CD4-positive, alpha-beta T cell treated with Interleukin-1 beta for 1 hour (primary cell): ENCODE data around the gene PRSS50.
"Not testable (repeated sequence)": the region's sequence is repeated elsewhere in the genome, so short reads cannot be mapped to it uniquely, and the experiment has no call there.

Source experiments
- DNase-seq, 2 donors: peaks; one replicate each; pipeline ENCODE4 v3.0.0-alpha.2; 2020 to 2022

PRSS50 gene

GRCh38 chr3:46708401-46709156, 9.1 kb downstream of the PRSS50 start:
- no peak for DNase-seq

DNA sequence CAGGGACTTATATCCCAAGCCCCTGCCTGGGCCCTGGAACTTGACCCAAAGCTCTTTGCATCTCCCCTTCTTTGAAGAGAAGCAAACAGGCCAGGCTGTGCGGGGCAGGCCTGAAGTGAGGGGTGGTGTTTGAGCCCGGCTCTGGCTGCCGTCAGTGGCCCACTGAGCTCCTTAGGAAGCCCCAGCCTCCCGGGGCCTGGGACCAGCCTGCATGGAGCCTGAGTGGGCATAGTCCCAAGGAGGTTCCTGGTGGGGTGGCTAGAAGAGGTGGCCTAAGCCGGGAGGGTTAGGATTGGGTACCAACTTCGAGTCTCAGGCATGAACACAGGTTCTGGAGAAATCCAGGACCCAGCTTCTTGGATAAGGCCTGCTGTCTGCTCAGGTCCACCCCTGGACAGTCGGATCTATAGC, 10.1 kb downstream of the PRSS50 start:
- no peak for DNase-seq

GRCh38 chr3:46706771-46707582, 10.7 kb downstream of the PRSS50 start:
- no peak for DNase-seq

- no peak for DNase-seq
Measured at GRCh38 chr3:46705751-46706552, 11.7 kb downstream of the PRSS50 start.

DNA sequence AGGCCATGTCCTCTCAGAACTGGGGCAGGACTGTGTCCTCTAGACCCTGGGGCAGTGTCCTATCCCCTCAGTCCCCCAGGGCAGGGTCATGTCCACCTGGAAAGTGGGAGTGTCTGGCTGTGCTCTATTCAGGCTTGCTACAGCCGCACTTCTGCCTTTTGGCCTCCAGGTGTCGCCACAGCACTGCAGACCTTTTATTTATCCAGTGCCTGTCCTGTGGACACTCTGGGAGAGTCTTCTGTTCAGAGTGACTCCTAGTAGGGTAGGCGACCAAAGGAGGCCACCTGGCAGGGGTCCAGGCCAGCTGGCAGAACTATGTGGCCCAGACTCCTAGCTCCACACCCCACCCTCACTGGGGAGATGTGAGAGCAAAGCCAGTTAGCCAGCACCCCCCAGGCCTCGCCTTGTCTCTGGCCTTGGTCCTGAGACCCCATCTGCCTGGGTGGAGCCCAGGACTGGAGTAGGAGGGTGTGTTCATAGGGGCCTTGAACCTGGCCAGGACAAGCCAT, 12.6 kb downstream of the PRSS50 start:
- peak; percentile 66 to 73 for DNase-seq

- DNase-seq: not testable (repeated sequence)
Measured at GRCh38 chr3:46704346-46704745, 13.3 kb downstream of the PRSS50 start.

DNA sequence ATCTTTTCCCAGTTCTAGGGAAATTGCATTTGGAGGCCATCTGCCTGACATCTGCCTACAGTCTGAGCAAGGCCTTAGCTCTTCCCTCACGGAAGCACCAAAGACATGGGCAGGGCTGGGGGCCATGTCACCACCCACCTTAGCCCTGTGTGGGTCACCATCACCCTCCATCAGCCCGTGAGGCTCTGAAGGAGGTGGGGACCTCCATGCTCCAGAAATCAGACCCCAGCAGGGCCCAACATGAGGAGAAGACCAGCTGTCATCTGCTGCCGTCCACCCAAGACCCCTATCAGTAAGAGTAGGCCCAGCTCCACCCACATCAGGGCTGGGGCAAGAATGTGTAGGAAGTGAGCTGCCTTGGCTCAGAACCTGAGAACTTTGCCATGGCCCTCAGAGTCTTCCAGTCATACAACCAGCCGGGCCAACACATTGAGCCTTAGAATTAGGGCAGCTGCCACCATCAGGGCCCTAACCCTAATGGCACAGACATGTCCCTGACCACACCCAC, 14.6 kb downstream of the PRSS50 start:
- no peak for DNase-seq

DNA sequence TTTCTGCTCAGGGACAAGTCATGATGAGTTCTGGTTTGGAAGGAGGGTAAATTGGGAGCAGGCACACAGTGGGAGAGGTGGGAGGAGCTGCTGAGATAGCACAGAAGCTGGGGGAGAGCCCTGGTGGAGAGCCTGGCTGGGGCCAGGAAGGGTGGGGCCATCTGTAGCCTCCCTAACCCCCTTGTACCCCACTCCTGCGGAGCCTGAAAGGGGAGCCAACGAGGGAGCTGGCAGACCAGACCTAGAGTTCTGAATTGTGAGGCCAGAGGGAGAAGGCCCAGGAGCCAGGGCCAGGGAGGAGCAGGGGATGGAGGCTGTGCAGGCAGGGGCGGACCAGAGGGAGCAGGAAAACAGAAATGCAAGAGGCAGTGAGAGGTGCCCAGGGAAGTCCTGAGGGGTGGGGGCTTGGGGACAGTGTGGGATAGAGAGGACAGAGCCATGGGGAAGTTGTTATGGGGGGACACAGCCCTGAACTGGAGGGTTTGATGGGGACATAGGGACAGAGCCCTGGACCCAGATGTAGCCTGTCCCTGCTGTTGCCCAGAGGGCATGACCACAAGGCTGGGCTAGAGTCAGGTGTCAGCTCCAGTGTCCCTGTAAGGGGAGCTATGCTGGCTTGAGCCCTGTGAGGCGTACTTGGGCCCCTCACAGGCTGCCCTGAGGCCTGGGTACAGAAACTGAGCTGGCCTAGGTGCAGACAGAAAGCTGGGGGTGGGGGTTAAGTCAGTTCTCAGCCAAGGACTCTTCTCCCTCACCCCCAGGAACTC, 15.2 kb downstream of the PRSS50 start:
- DNase-seq: no peak

DNA sequence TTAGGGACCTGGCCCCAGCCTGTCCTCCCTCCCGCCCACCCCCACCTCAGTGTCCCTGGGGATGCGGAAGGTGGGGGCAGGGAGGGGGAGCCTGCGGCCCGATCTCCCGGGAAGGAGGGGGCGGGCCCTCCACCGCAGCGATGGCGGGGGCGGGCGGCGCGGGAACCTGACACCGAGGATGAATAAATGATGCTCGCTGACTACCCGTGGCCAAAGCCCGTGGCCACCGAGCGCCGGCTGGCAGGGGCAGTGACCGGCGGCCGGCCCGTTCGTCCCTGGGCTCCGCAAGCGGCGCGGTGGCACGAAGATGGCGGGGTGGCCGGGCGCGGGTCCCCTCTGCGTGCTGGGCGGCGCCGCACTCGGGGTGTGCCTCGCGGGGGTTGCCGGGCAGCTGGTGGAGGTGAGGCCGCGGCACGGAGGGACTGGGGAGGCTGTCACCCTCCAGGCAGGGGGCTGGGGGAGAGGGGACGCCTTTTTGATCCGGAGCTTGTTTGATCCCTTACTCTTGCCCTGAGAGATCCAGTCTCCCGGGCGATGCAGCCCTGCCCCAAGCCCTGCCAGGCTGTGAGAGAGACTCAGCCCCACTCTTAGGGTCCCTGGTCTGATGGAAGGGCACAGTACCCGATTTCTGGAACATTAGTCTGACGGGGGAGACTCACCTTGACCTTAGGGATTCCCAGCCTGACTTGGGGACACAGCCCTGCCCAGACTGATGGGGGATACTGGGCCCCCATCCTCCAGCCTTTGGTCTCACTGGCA, 16.3 kb downstream of the PRSS50 start, which contains the start of gene TMIE:
TSS of gene TMIE (plus strand) at position 212 of the 759 bp plus-strand sequence. CDS start at position 308, 96 bp downstream.
- no peak for DNase-seq

- DNase-seq: no peak
Measured at GRCh38 chr3:46700772-46701171, 16.9 kb downstream of the PRSS50 start.

DNA sequence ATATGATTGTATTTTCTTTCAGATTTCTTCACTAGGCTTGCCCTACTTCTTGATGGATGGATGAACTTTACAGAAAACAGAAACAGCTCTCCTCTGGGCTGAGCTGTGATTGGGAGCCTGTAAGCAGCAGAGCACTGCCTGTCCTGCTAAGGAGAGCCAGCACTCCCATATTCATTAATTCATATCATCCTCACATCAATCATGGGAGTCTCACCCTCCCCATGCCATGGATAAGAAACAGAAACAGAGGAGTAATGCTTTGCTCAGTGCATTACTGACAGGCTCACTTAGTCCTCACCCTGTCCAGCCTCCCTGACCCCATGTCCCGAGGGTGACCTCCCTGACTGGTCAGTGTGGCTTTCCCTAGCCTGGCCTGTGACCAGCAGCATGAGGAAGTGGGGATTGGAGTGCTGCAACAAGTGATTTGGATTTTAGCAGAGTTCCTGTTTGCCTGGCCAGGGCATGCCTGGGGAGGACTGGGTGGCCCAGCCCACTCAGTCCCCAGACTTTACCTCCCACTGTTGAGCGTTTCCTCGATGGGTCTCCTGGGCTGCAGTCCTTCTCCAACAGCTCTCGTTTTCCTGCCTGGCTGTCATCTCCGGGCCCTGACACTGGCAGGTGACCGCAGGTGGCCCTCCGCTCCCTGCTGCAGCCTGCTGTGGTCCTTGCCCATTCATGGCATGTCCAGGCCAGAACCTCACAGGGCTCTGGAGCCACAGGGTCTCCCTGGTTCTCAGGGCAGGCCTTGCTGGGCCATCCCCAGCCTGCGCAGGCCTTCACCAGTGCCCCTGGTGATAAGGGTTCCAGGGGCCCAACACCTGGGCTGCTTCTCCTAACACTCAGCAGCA, 17.8 kb downstream of the PRSS50 start:
- DNase-seq: peak in 1 of 2 donors; percentile 60

GRCh38 chr3:46695962-46696894, 21.4 kb downstream of the PRSS50 start:
- no peak for DNase-seq

- DNase-seq: peak; percentile 49 to 63
Measured at GRCh38 chr3:46695177-46695961, 22.3 kb downstream of the PRSS50 start.

DNA sequence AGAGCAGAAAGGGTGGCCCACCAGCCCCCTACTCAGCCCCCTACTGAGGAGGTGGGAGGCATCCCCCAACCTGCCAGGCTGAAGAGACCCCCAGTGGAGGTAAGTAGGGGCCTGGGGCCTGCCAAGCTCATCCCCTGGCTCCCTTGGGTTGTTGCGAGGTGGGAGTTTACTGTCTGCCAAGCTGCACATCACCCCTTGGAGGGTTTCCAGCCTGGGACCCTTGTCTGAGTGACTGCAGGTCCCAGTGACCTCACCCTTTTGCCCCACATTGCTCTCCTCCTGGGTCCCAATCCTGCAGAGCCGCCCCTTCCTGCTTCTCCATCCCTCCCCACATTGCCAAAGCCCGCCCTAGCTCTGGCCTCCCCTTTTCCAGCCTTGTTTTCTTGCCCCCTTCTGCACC, 23.1 kb downstream of the PRSS50 start:
- no peak for DNase-seq

- peak in 1 of 2 donors; percentile 53 for DNase-seq
Measured at GRCh38 chr3:46693892-46694226, 23.8 kb downstream of the PRSS50 start.

- peak; percentile 78 to 80 for DNase-seq
Measured at GRCh38 chr3:46693038-46693891, 24.4 kb downstream of the PRSS50 start, which contains the start of gene ALS2CL. Gene ALS2CL (minus strand): TSS chr3:46693679. CDS start chr3:46689440, 4,239 bp downstream.

- no peak for DNase-seq
Measured at GRCh38 chr3:46692566-46692990, 25.1 kb downstream of the PRSS50 start.
